Measurements from ENCODE around the gene LHFPL6. TPM values are rescaled to one million over a fixed set of nuclear protein-coding genes. Genes with fewer than 3 reads are reported as not detected.

Gene LHFPL6
- total and polyA plus RNA-seq, 10 donors: 6.9 to 49.0 (median 30.5) TPM

GRCh38 chr13:39567569-39567968 lies 35.4 kb downstream of the LHFPL6 start:
- Histone ChIP-seq H3K4me1 (no peaks in the 10 kb centered on the region), H3K27ac (no peak overlapping the region), H3K27me3 (replicated peaks in 1 of 7) (no peaks in the 10 kb centered on the region), H3K9me3 (no peaks in the 10 kb centered on the region), H3K4me3 (no peak overlapping the region), H3K36me3 (no peaks in the 10 kb centered on the region)
- WGBS, 5 donors: 58 to 95% (median 86%) methylated on average over 1 of the region's 1 CpG
- TF ChIP-seq POLR2AphosphoS5 (IDR thresholded peaks at IDR 0.05) (no peak), POLR2A (IDR thresholded peaks at IDR 0.05) (no peak), CTCF (IDR thresholded peaks at IDR 0.05 in 8 of 11, conservative IDR thresholded peaks at IDR 0.05 in 3 of 11) (no peak)
- DNase-seq: no peak
- intact Hi-C loops (cut with DNase I; ENCODE audit: low total_unique reads): no loop called here

- TF ChIP-seq CTCF (IDR thresholded peaks at IDR 0.05 in 8 of 11, conservative IDR thresholded peaks at IDR 0.05 in 3 of 11) (no peak), POLR2AphosphoS5 (IDR thresholded peaks at IDR 0.05) (no peak), POLR2A (IDR thresholded peaks at IDR 0.05) (no peak)
- intact Hi-C loops (cut with DNase I; ENCODE audit: low total_unique reads): no loop called here
- Histone ChIP-seq H3K27ac (no peak overlapping the region), H3K4me3 (no peak overlapping the region), H3K9me3 (no peaks in the 10 kb centered on the region), H3K4me1 (no peaks in the 10 kb centered on the region), H3K36me3 (no peaks in the 10 kb centered on the region), H3K27me3 (replicated peaks in 1 of 7) (no peaks in the 10 kb centered on the region)
- DNase-seq: no peak
- WGBS, 5 donors: 75 to 95% (median 77%) methylated on average over 8 of the region's 8 CpGs
These were observed 36.6 kb downstream of the LHFPL6 start for GRCh38 chr13:39566216-39566869.

GRCh38 chr13:39565036-39565949 lies 37.7 kb downstream of the LHFPL6 start:
- H3K27me3 ChIP-seq (replicated peaks in 1 of 7): no peaks in the 10 kb centered on the region
- 52 to 75% (median 72%) methylated on average over 6 of the region's 6 CpGs for WGBS, 5 donors
- TF ChIP-seq CTCF (IDR thresholded peaks at IDR 0.05 in 8 of 11, conservative IDR thresholded peaks at IDR 0.05 in 3 of 11): no peak
- no peak for TF ChIP-seq POLR2A (IDR thresholded peaks at IDR 0.05)
- TF ChIP-seq POLR2AphosphoS5 (IDR thresholded peaks at IDR 0.05): no peak
- no peaks in the 10 kb centered on the region for H3K9me3 ChIP-seq
- no peak for DNase-seq
- H3K4me1 ChIP-seq: no peaks in the 10 kb centered on the region
- H3K36me3 ChIP-seq: no peaks in the 10 kb centered on the region
- peak overlapping the region in 1 of 8 donors; percentile 8 for H3K27ac ChIP-seq
- intact Hi-C loops (cut with DNase I; ENCODE audit: low total_unique reads): no loop called here
- no peak overlapping the region for H3K4me3 ChIP-seq

- TF ChIP-seq CTCF (IDR thresholded peaks at IDR 0.05 in 8 of 11, conservative IDR thresholded peaks at IDR 0.05 in 3 of 11): no peak
- no peak for TF ChIP-seq POLR2A (IDR thresholded peaks at IDR 0.05)
- TF ChIP-seq POLR2AphosphoS5 (IDR thresholded peaks at IDR 0.05): no peak
- H3K27me3 ChIP-seq (replicated peaks in 1 of 7): no peaks in the 10 kb centered on the region
- no peak overlapping the region for H3K27ac ChIP-seq
- no peaks in the 10 kb centered on the region for H3K9me3 ChIP-seq
- no peak overlapping the region for H3K4me3 ChIP-seq
- no peaks in the 10 kb centered on the region for H3K36me3 ChIP-seq
- 79 to 95% (median 91%) methylated on average over 1 of the region's 1 CpG for WGBS, 5 donors
- intact Hi-C loops (cut with DNase I; ENCODE audit: low total_unique reads): no loop called here
- H3K4me1 ChIP-seq: no peaks in the 10 kb centered on the region
- no peak for DNase-seq
These were observed 39.6 kb downstream of the LHFPL6 start for GRCh38 chr13:39563470-39563735.
